RCC 7860 (cell line): ENCODE measurements around the gene SMARCD1.

Experiments
- DNase-seq: peaks from one replicate; pipeline ENCODE4 v3.0.0-alpha.2; 2015; ENCODE audit warnings: low spot score
- FAIRE-seq: peaks from 2 replicates; lab custom pipeline; 2012; peaks lifted over from hg19 to GRCh38; lab: Jason Lieb, UNC

The SMARCD1 gene

DNA sequence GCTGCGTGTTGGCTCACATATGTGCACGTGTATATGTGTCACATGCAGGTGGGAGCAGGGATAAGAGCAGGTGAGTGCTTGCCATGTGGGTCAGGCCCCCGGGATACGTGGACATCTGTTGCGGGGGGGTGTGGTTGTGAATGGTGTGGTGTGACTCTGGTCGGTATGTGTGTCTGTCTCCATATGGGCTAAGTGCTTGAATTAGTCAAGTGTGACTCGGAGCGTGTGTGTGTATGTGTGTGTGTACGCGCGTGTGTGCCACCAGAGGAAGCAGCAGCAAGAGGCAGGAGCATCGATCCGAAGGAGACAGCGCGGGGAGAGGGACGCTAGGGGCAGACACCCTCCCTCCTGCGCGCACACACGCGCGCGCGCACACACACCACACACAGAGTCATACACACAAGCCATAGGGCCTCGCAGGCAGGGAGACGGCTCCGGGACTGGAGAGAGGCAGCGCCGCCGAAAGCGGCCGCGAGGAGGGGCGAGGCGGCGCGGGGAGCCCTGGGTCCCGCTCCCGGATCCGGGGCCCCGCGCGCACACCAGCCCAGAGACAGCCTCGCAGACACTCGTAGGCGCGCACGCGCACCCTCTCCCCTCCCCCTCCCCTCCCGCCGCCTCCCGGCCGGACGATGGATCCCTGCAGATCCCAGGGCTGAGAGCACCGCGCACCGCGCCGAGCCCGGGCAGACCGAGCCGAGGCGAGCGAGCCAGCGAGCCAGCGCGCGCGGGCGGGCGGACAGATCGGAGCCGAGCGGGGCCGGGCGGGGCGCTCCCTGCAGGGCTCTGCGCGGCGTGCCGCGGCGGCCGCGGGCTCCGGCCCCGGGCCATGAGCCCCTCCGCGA, 27.9 kb upstream of the SMARCD1 start, which contains the start of gene ASIC1:
ASIC1 (plus strand) TSS at position 597 of the 842 bp plus-strand sequence. CDS start 1,171 bp downstream, outside the sequence.
- DNase-seq (no peak), FAIRE-seq (no peak)

GRCh38 chr12:50057896-50058670, 27.1 kb upstream of the SMARCD1 start:
- no peak for FAIRE-seq
- no peak for DNase-seq

DNA sequence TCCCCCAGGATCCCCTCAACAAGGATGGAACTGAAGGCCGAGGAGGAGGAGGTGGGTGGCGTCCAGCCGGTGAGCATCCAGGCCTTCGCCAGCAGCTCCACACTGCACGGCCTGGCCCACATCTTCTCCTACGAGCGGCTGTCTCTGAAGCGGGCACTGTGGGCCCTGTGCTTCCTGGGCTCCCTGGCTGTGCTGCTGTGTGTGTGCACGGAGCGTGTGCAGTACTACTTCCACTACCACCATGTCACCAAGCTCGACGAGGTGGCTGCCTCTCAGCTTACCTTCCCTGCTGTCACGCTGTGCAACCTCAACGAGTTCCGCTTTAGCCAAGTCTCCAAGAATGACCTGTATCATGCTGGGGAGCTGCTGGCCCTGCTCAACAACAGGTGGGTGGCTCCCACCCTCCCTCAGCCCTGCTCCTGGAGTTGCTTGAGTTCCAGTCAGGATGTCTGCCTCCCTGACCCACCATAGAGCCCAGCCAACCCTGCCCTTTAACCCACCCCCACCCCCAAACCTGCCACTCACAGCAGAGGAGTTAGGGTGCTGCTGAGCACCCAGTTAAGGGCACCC, 26.3 kb upstream of the SMARCD1 start:
- FAIRE-seq (no peak), DNase-seq (no peak)

GRCh38 chr12:50059440-50060119, 25.6 kb upstream of the SMARCD1 start:
- FAIRE-seq (no peak), DNase-seq (peak; percentile 37)

GRCh38 chr12:50060120-50060468, 25.0 kb upstream of the SMARCD1 start:
- FAIRE-seq: no peak
- DNase-seq: no peak

- FAIRE-seq (no peak), DNase-seq (no peak)
These were observed 24.0 kb upstream of the SMARCD1 start for GRCh38 chr12:50061171-50061570.

GRCh38 chr12:50061946-50062686, 23.0 kb upstream of the SMARCD1 start:
- FAIRE-seq (no peak), DNase-seq (no peak)

GRCh38 chr12:50062728-50063460, 22.2 kb upstream of the SMARCD1 start:
- DNase-seq (no peak), FAIRE-seq (no peak)

DNA sequence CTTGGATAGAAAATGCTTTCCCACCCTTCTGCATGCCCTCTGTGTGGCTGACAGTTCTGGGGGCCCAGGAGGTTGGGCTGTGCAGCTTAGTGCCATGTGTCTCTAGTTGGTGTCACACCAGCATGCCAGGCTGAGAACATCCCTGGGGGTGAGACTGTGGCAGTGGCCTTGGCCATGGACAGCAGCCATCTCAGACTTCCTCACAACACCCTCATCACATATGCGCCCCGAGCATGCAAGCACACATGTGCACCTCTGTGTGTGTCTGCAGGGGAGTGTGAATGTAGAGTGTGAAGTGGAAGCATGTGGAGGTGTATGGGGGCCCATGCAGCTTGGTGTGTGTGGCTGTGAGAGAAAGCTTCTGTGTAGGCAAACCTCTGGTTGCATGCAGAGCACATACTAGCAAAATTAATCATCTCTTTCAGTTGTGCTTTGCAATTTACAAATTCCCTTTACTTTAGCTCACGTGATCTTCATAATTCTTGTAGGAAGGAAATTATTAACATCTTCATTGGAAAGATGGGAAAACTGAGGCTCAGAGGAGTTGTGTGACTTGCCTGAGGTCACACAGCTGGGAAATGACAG, 19.3 kb upstream of the SMARCD1 start:
- no peak for DNase-seq
- no peak for FAIRE-seq

GRCh38 chr12:50066402-50066801, 18.7 kb upstream of the SMARCD1 start:
- FAIRE-seq: no peak
- DNase-seq: peak; percentile 74

- no peak for DNase-seq
- no peak for FAIRE-seq
These were observed 16.1 kb upstream of the SMARCD1 start for GRCh38 chr12:50069069-50069468.

DNA sequence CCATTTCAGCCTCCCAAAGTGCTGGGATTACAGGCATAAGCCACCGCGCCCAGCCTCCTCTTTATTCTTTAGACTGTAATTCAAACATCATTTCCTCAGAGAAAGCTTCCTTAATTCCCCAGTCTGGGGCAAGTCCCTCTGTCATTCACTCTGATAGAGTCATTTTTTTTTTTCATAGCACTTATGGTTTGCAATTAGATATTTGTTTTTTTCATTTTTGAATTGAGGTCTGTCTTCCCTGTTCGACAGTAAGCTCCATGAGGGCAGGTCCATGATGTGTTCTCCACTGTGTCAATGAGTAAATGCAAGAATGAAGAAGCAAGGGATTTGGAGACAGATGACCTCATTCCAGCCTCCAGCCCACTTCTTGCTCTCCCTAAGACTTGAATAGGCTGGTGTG, 15.6 kb upstream of the SMARCD1 start:
- no peak for FAIRE-seq
- DNase-seq: no peak

DNA sequence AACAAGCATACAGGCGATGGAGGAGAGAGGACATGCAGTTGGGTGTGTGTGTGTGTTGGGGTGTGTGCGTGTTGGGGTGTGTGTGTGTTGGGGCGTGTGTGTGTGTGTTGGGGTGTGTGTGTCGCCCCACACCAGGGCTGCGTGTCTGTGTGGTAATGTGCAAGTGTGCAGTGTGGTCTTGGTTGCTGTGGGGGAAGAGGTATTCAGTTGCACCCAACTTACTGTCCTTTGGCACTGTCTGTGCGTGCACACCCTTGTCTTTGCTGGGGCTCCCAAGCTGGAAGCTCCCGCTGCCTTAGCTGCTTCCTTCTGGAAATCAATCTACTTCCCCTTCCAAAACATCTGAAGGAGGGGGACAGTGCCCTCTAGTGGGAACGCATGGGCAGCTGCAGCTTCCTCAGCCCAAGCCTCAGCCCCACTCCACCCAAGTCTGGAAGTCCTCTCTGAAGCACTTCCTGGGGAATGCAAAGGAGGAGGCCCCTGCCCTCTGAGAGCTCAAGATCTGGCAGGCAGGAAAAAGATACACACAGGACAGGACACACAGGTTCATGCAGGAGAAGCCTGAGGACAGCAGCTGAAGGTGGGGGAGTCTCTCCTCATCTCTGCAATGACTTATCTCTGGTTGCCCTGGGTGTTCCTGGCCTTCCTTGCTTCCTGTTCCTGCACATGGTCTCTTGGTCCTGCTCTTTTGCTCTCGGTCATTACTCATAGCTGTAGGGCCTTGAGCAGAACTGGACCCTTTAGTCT, 14.7 kb upstream of the SMARCD1 start:
- FAIRE-seq (no peak), DNase-seq (peak; percentile 64)

DNA sequence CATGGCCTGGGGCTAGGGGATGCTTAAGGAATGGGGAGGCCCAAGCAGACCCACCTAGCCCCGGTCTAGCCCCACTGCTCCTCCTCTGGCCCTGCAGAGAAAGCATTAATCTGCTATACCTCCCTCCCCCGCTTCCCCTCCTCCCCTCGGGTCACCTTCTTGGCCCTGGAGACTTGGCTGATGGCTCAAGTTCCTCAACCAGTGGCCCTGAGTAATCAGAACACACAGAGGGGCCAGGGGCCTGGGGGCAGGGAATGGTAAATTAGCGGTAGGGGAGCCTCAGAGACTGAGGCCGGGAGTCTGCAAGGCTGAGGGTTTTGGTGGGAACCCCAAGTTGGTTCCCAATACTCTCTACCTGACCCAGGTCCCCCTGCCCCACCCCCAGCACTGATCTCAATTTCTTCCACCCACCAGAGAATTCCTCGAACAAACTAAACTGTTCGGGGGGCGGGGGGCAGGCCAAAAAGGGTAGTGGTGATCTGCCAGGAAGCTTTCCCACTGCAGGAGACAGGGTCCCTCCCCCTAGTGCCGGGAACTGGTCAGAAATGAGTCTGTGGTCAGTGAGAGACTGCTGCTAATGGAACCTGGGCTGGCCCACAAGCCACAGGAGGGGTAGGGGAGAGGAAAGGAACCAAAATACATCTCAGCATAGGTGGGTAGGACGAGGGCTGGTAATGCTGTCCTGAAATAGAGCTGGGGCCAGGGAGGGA, 12.8 kb upstream of the SMARCD1 start:
- FAIRE-seq: no peak

GRCh38 chr12:50073206-50073605, 11.9 kb upstream of the SMARCD1 start:
- DNase-seq (no peak), FAIRE-seq (no peak)

More for the DNA sequence above, 12.8 kb upstream of the SMARCD1 start:
- DNase-seq: no peak

DNA sequence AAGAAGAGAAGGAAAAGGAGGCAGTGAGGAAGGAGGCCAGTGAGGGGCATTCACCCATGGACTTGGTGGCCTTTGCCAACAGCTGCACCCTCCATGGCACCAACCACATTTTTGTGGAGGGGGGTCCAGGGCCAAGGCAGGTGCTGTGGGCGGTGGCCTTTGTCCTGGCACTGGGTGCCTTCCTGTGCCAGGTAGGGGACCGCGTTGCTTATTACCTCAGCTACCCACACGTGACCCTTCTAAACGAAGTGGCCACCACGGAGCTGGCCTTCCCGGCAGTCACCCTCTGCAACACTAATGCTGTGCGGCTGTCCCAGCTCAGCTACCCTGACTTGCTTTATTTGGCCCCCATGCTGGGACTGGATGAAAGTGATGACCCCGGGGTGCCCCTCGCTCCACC, 11.4 kb upstream of the SMARCD1 start:
- no peak for DNase-seq
- no peak for FAIRE-seq

GRCh38 chr12:50074936-50075807, 10.0 kb upstream of the SMARCD1 start:
- peak; percentile 70 for DNase-seq
- no peak for FAIRE-seq
